GM12878 (cell line): Measurements from ENCODE around the gene ZIC2. TPM values are rescaled to one million over a fixed set of nuclear protein-coding genes. Genes with fewer than 3 reads are reported as not detected.

Experiments used
- BACH1 ChIP-seq: fragments of 450-650 bp; IDR thresholded peaks from 2 replicates; pipeline ENCODE4 v1.6.1; 2017; ENCODE audit warnings: mild to moderate bottlenecking, borderline replicate concordance
- FOS ChIP-seq: IDR thresholded peaks from 3 replicates; pipeline ENCODE4 v1.6.1; 2011; ENCODE audit warnings: borderline replicate concordance; ENCODE audit not compliant: insufficient read length; ENCODE audit errors: extremely low read depth
- IKZF2 ChIP-seq, 2 experiments: fragments of 450-650 bp; IDR thresholded peaks; 2 replicates each; pipeline ENCODE4 v1.6.1; 2017; ENCODE audit warnings: mild to moderate bottlenecking in 2 of 2, moderate library complexity in 2 of 2
- KDM1A ChIP-seq: fragments of 200-600 bp; sonication (generic); IDR thresholded peaks from 2 replicates; pipeline ENCODE4 v1.6.1; 2016; ENCODE audit warnings: borderline replicate concordance
- RUNX3 ChIP-seq: IDR thresholded peaks from 2 replicates; pipeline ENCODE4 v1.6.1; 2012; ENCODE audit warnings: low read length, inconsistent platforms
- polyA plus RNA-seq, 11 experiments: library from polyadenylated mRNA; depleted of rRNA in 4 of 11; unstranded in 6 of 11; stranded (reverse) in 5 of 11; fragments of >200 nt; fragmentation: Nextera tagmentation in 4 of 11; fragmentation: Illumina TruSeq in 1 of 11; extraction: Ambion mirVana in 4 of 11; extraction: Trizol in 1 of 11; gene quantifications; 1 replicate in 1 of 11; 2 replicates in 10 of 11; pipeline versions ENCODE4 v1.2.1 to v1.2.3, GENCODE V29; 2011 to 2016; ENCODE audit warnings: inconsistent platforms in 2 of 11, missing spikeins in 2 of 11, low read depth in 1 of 11
- total RNA-seq, 4 experiments: library from RNA; depleted of rRNA in 3 of 4; stranded (reverse); fragments of >200 nt in 3 of 4; fragmentation: Illumina TruSeq in 1 of 4; extraction: Trizol in 1 of 4; gene quantifications; 2 replicates each; pipeline versions ENCODE4 v1.2.1 to v1.2.3, GENCODE V29; 2013 to 2021
- TF ChIP-seq, protein P1 (sequence below): IDR thresholded peaks from 2 replicates; pipeline ENCODE4 v1.6.1; 2011; ENCODE audit warnings: borderline replicate concordance, low read depth, mild to moderate bottlenecking, moderate library complexity, low read length; ENCODE audit not compliant: insufficient read depth, poor library complexity, severe bottlenecking
- TF ChIP-seq, protein P2 (sequence below): fragments of 450-650 bp; IDR thresholded peaks from 2 replicates; pipeline ENCODE4 v1.6.1; 2017; ENCODE audit warnings: antibody characterized with exemption, mild to moderate bottlenecking, moderate library complexity

The ZIC2 gene
- total and polyA plus RNA-seq, 10 of the 15 experiments (the other 5 are each of a cell fraction or from before 2014, with no cell fraction given): 0.05 TPM; not detected in 8

DNA sequence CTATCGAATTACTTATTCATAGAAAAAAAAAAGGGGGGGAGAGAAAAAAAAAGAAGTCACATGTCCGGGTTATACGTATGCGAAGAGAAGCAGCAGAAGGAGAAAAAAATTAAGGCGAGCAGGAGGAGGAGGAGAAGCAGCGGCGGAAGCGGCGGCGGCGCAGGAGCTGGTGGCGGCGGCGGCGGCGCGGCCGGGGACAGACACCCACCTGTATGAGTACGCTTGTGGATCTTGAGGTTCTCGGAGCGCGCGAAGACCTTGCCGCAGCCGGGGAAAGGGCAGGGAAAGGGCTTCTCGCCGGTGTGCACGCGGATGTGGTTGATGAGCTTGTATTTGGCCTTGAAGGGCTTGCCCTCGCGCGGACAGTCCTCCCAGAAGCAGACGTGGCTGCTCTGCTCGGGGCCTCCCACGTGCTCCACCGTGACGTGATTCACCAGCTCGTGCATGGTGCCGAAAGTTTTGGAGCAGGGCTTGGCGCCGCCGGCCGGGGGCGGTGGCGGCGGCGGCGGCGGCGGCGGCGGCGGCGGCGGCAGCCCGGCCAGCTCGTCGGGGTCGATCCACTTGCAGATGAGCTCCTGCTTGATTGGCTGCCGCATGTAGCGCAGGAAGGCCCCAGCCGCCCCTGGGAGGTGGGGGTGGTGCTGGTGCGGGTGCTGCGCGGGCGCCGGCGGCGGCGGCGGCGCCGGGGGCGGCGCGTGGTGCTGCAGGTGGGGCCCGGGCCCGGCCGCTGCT, 11.5 kb upstream of the ZIC2 start (continued):
- TF ChIP-seq, protein P1, sequence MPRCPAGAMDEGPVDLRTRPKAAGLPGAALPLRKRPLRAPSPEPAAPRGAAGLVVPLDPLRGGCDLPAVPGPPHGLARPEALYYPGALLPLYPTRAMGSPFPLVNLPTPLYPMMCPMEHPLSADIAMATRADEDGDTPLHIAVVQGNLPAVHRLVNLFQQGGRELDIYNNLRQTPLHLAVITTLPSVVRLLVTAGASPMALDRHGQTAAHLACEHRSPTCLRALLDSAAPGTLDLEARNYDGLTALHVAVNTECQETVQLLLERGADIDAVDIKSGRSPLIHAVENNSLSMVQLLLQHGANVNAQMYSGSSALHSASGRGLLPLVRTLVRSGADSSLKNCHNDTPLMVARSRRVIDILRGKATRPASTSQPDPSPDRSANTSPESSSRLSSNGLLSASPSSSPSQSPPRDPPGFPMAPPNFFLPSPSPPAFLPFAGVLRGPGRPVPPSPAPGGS: no peak
- TF ChIP-seq KDM1A (no peak), FOS (no peak), RUNX3 (no peak), BACH1 (no peak), IKZF2 (IDR thresholded peaks at IDR 0.05) (no peak)
- TF ChIP-seq, protein P2, sequence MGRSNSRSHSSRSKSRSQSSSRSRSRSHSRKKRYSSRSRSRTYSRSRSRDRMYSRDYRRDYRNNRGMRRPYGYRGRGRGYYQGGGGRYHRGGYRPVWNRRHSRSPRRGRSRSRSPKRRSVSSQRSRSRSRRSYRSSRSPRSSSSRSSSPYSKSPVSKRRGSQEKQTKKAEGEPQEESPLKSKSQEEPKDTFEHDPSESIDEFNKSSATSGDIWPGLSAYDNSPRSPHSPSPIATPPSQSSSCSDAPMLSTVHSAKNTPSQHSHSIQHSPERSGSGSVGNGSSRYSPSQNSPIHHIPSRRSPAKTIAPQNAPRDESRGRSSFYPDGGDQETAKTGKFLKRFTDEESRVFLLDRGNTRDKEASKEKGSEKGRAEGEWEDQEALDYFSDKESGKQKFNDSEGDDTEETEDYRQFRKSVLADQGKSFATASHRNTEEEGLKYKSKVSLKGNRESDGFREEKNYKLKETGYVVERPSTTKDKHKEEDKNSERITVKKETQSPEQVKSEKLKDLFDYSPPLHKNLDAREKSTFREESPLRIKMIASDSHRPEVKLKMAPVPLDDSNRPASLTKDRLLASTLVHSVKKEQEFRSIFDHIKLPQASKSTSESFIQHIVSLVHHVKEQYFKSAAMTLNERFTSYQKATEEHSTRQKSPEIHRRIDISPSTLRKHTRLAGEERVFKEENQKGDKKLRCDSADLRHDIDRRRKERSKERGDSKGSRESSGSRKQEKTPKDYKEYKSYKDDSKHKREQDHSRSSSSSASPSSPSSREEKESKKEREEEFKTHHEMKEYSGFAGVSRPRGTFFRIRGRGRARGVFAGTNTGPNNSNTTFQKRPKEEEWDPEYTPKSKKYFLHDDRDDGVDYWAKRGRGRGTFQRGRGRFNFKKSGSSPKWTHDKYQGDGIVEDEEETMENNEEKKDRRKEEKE: no peak
